ENCODE results near the gene PSMD5. TPM values are rescaled to one million over a fixed set of nuclear protein-coding genes. Genes with fewer than 3 reads are reported as not detected.
A peak's percentile ranks its signal among the peaks of the same experiment; 100 is the strongest.

PSMD5 gene
- total and polyA plus RNA-seq, 4 experiments from 2014 or later, result 23.1 to 59.0 (median 36.0) TPM

- Mint-ChIP-seq H3K4me1 (peaks cover 40 to 64% (median 49%) of the 10 kb centered on the region in 4 donors), H3K27me3 (no peaks in the 10 kb centered on the region), H3K36me3 (peaks cover 28 to 61% of the 10 kb centered on the region in 2 donors), H3K27ac (peak overlapping the region in 3 of 7 donors; percentile 26 to 68 (median 37)), H3K4me3 (peak overlapping the region in 2 of 8 donors; percentile 39 to 40), H3K9me3 (no peaks in the 10 kb centered on the region)
- H3K27ac ChIP-seq (ENCODE audit: low read depth, low read length), result no peak overlapping the region
- H3K4me3 ChIP-seq (ENCODE audit: low read length in 2 of 2), result no peak overlapping the region
- no peaks in the 10 kb centered on the region for H3K9me3 ChIP-seq (ENCODE audit: control insufficient read depth in 1 of 2, low read length in 2 of 2)
- POLR2A ChIA-PET (ENCODE audit: partially characterized antibody), result interaction anchor here (1.8 kb wide), 1 partner anchor 10 kb away, joined by 9 read pairs; the partner anchor contains the start of gene FBXW2
- peaks cover 38% of the 10 kb centered on the region for H3K4me1 ChIP-seq (ENCODE audit: insufficient read depth, low read length)
- intact Hi-C loops (cut with micrococcal nuclease), result no loop called here
- no peak for DNase-seq
- H3K36me3 ChIP-seq (ENCODE audit: insufficient read depth, low read length), result peaks cover 14% of the 10 kb centered on the region
- no peaks in the 10 kb centered on the region for H3K27me3 ChIP-seq (ENCODE audit: insufficient read depth, low read length)
- CTCF ChIA-PET (ENCODE audit: partially characterized antibody), result no interaction called here
Observed at GRCh38 chr9:120783602-120784047, 59.1 kb downstream of the PSMD5 start.

GRCh38 chr9:120781236-120781635 is 61.5 kb downstream of the PSMD5 start:
- H3K27ac Mint-ChIP-seq, result peak overlapping the region in 1 of 7 donors; percentile 10
- Histone ChIP-seq H3K9me3 (ENCODE audit: control insufficient read depth in 1 of 2, low read length in 2 of 2) (no peaks in the 10 kb centered on the region), H3K4me1 (ENCODE audit: insufficient read depth, low read length) (peaks cover 20% of the 10 kb centered on the region), H3K36me3 (ENCODE audit: insufficient read depth, low read length) (peaks cover 21% of the 10 kb centered on the region), H3K4me3 (ENCODE audit: low read length in 2 of 2) (no peak overlapping the region), H3K27me3 (ENCODE audit: insufficient read depth, low read length) (no peaks in the 10 kb centered on the region), H3K27ac (ENCODE audit: low read depth, low read length) (no peak overlapping the region)
- POLR2A ChIA-PET (ENCODE audit: partially characterized antibody), result no interaction called here
- no peaks in the 10 kb centered on the region for H3K9me3 Mint-ChIP-seq
- intact Hi-C loops (cut with micrococcal nuclease), result no loop called here
- H3K4me3 Mint-ChIP-seq, result no peak overlapping the region
- H3K4me1 Mint-ChIP-seq, result peaks cover 30 to 47% (median 35%) of the 10 kb centered on the region in 4 donors
- peaks cover 42 to 65% of the 10 kb centered on the region in 2 donors for H3K36me3 Mint-ChIP-seq
- DNase-seq, result no peak
- CTCF ChIA-PET (ENCODE audit: partially characterized antibody), result interaction anchor here (2.1 kb wide), 1 partner anchor 279 kb away, joined by 6 read pairs; no protein-coding TSS in a partner anchor
- H3K27me3 Mint-ChIP-seq, result no peaks in the 10 kb centered on the region

GRCh38 chr9:120780367-120780766 is 62.4 kb downstream of the PSMD5 start:
- no peak for DNase-seq
- Mint-ChIP-seq H3K4me1 (peaks cover 25 to 40% (median 29%) of the 10 kb centered on the region in 4 donors), H3K27ac (no peak overlapping the region), H3K27me3 (no peaks in the 10 kb centered on the region), H3K4me3 (no peak overlapping the region), H3K9me3 (no peaks in the 10 kb centered on the region), H3K36me3 (peaks cover 42 to 68% of the 10 kb centered on the region in 2 donors)
- H3K27ac ChIP-seq (ENCODE audit: low read depth, low read length), result no peak overlapping the region
- no peaks in the 10 kb centered on the region for H3K9me3 ChIP-seq (ENCODE audit: control insufficient read depth in 1 of 2, low read length in 2 of 2)
- POLR2A ChIA-PET (ENCODE audit: partially characterized antibody), result interaction anchor here (1.0 kb wide), 1 partner anchor 13 kb away, joined by 3 read pairs; no protein-coding TSS in a partner anchor
- intact Hi-C loops (cut with micrococcal nuclease), result no loop called here
- peaks cover 13% of the 10 kb centered on the region for H3K4me1 ChIP-seq (ENCODE audit: insufficient read depth, low read length)
- peaks cover 26% of the 10 kb centered on the region for H3K36me3 ChIP-seq (ENCODE audit: insufficient read depth, low read length)
- no peaks in the 10 kb centered on the region for H3K27me3 ChIP-seq (ENCODE audit: insufficient read depth, low read length)
- no peak overlapping the region for H3K4me3 ChIP-seq (ENCODE audit: low read length in 2 of 2)
- CTCF ChIA-PET (ENCODE audit: partially characterized antibody), result interaction anchor here (2.1 kb wide), 1 partner anchor 280 kb away, joined by 6 read pairs; no protein-coding TSS in a partner anchor

GRCh38 chr9:120779227-120779626 is 63.5 kb downstream of the PSMD5 start:
- Mint-ChIP-seq H3K36me3 (peaks cover 46 to 74% of the 10 kb centered on the region in 2 donors), H3K27me3 (no peaks in the 10 kb centered on the region), H3K27ac (peak overlapping the region in 1 of 7 donors; percentile 6), H3K4me3 (no peak overlapping the region), H3K9me3 (no peaks in the 10 kb centered on the region), H3K4me1 (peaks cover 21 to 36% (median 25%) of the 10 kb centered on the region in 4 donors)
- no peak for DNase-seq
- ChIA-PET CTCF (ENCODE audit: partially characterized antibody) (interaction anchor here (0.7 to 2.1 kb wide), 3 partner anchors 23 to 342 kb away, joined by 3 to 6 read pairs (median 4); no protein-coding TSS in a partner anchor), POLR2A (ENCODE audit: partially characterized antibody) (no interaction called here)
- Histone ChIP-seq H3K36me3 (ENCODE audit: insufficient read depth, low read length) (peaks cover 35% of the 10 kb centered on the region), H3K4me3 (ENCODE audit: low read length in 2 of 2) (no peak overlapping the region), H3K9me3 (ENCODE audit: control insufficient read depth in 1 of 2, low read length in 2 of 2) (no peaks in the 10 kb centered on the region), H3K27me3 (ENCODE audit: insufficient read depth, low read length) (no peaks in the 10 kb centered on the region), H3K4me1 (ENCODE audit: insufficient read depth, low read length) (peaks cover 5% of the 10 kb centered on the region), H3K27ac (ENCODE audit: low read depth, low read length) (no peak overlapping the region)
- intact Hi-C loops (cut with micrococcal nuclease), result no loop called here

- no peak overlapping the region for H3K4me3 Mint-ChIP-seq
- no peak for DNase-seq
- Histone ChIP-seq H3K9me3 (ENCODE audit: control insufficient read depth in 1 of 2, low read length in 2 of 2) (no peaks in the 10 kb centered on the region), H3K4me3 (ENCODE audit: low read length in 2 of 2) (no peak overlapping the region), H3K27me3 (ENCODE audit: insufficient read depth, low read length) (no peaks in the 10 kb centered on the region), H3K4me1 (ENCODE audit: insufficient read depth, low read length) (peaks cover 2% of the 10 kb centered on the region), H3K36me3 (ENCODE audit: insufficient read depth, low read length) (peaks cover 36% of the 10 kb centered on the region), H3K27ac (ENCODE audit: low read depth, low read length) (no peak overlapping the region)
- peaks cover 41 to 72% of the 10 kb centered on the region in 2 donors for H3K36me3 Mint-ChIP-seq
- peaks cover 16 to 31% (median 21%) of the 10 kb centered on the region in 4 donors for H3K4me1 Mint-ChIP-seq
- POLR2A ChIA-PET (ENCODE audit: partially characterized antibody), result no interaction called here
- intact Hi-C loops (cut with micrococcal nuclease), result no loop called here
- H3K27ac Mint-ChIP-seq, result peak overlapping the region in 2 of 7 donors; percentile 57 to 70
- no peaks in the 10 kb centered on the region for H3K27me3 Mint-ChIP-seq
- H3K9me3 Mint-ChIP-seq, result no peaks in the 10 kb centered on the region
- CTCF ChIA-PET (ENCODE audit: partially characterized antibody), result interaction anchor here (1.4 kb wide), 1 partner anchor 23 kb away, joined by 4 read pairs; no protein-coding TSS in a partner anchor
Observed at GRCh38 chr9:120778758-120779157, 64.0 kb downstream of the PSMD5 start.

GRCh38 chr9:120777229-120777628 is 65.5 kb downstream of the PSMD5 start:
- no peaks in the 10 kb centered on the region for H3K9me3 ChIP-seq (ENCODE audit: control insufficient read depth in 1 of 2, low read length in 2 of 2)
- Mint-ChIP-seq H3K4me1 (peaks cover 12 to 26% (median 16%) of the 10 kb centered on the region in 4 donors), H3K4me3 (no peak overlapping the region), H3K27me3 (no peaks in the 10 kb centered on the region), H3K36me3 (peaks cover 44 to 77% of the 10 kb centered on the region in 2 donors), H3K27ac (no peak overlapping the region), H3K9me3 (no peaks in the 10 kb centered on the region)
- no peaks in the 10 kb centered on the region for H3K27me3 ChIP-seq (ENCODE audit: insufficient read depth, low read length)
- no peaks in the 10 kb centered on the region for H3K4me1 ChIP-seq (ENCODE audit: insufficient read depth, low read length)
- CTCF ChIA-PET (ENCODE audit: partially characterized antibody), result interaction anchor here (1.0 to 1.8 kb wide), 2 partner anchors 29 to 283 kb away, joined by 4 to 7 read pairs; no protein-coding TSS in a partner anchor
- no peak for DNase-seq
- no peak overlapping the region for H3K27ac ChIP-seq (ENCODE audit: low read depth, low read length)
- intact Hi-C loops (cut with micrococcal nuclease), result no loop called here
- POLR2A ChIA-PET (ENCODE audit: partially characterized antibody), result no interaction called here
- H3K36me3 ChIP-seq (ENCODE audit: insufficient read depth, low read length), result peaks cover 40% of the 10 kb centered on the region
- H3K4me3 ChIP-seq (ENCODE audit: low read length in 2 of 2), result no peak overlapping the region

GRCh38 chr9:120776788-120777187 is 65.9 kb downstream of the PSMD5 start:
- DNase-seq, result no peak
- no peak overlapping the region for H3K4me3 Mint-ChIP-seq
- H3K4me1 ChIP-seq (ENCODE audit: insufficient read depth, low read length), result no peaks in the 10 kb centered on the region
- no peak overlapping the region for H3K27ac ChIP-seq (ENCODE audit: low read depth, low read length)
- H3K9me3 ChIP-seq (ENCODE audit: control insufficient read depth in 1 of 2, low read length in 2 of 2), result no peaks in the 10 kb centered on the region
- intact Hi-C loops (cut with micrococcal nuclease), result no loop called here
- no peaks in the 10 kb centered on the region for H3K9me3 Mint-ChIP-seq
- H3K36me3 ChIP-seq (ENCODE audit: insufficient read depth, low read length), result peaks cover 40% of the 10 kb centered on the region
- H3K4me1 Mint-ChIP-seq, result peaks cover 10 to 26% (median 16%) of the 10 kb centered on the region in 4 donors
- H3K4me3 ChIP-seq (ENCODE audit: low read length in 2 of 2), result no peak overlapping the region
- peak overlapping the region in 3 of 7 donors; percentile 36 to 84 (median 48) for H3K27ac Mint-ChIP-seq
- ChIA-PET CTCF (ENCODE audit: partially characterized antibody) (interaction anchor here (1.0 to 1.8 kb wide), 2 partner anchors 30 to 284 kb away, joined by 4 to 7 read pairs; no protein-coding TSS in a partner anchor), POLR2A (ENCODE audit: partially characterized antibody) (no interaction called here)
- no peaks in the 10 kb centered on the region for H3K27me3 ChIP-seq (ENCODE audit: insufficient read depth, low read length)
- peaks cover 44 to 79% of the 10 kb centered on the region in 2 donors for H3K36me3 Mint-ChIP-seq
- no peaks in the 10 kb centered on the region for H3K27me3 Mint-ChIP-seq

All from CD4-positive, alpha-beta memory T cell (primary cell).